Small intestine (tissue), 7 donors: ENCODE measurements around the gene PTH2. TPM values are rescaled to one million over a fixed set of nuclear protein-coding genes. Genes with fewer than 3 reads are reported as not detected.

ENCODE experiments used
- DNase-seq, 2 donors: peaks; one replicate each; pipeline versions ENCODE4 v3.0.0 to v3.0.0-alpha.2; 2013
- FAIRE-seq: peaks from 2 replicates; lab custom pipeline; 2012; peaks lifted over from hg19 to GRCh38; lab: Jason Lieb, UNC
- H3K27ac ChIP-seq, 3 donors: one replicate each; pipeline ENCODE4 v1.5.1; 2013; ENCODE audit warnings: low read length in 2 of 3, mild to moderate bottlenecking in 2 of 3, control low read depth in 1 of 3, inconsistent platforms in 1 of 3, low read depth in 1 of 3, moderate library complexity in 1 of 3
- H3K27me3 ChIP-seq, 3 donors: one replicate each; pipeline ENCODE4 v1.6.1; 2013; ENCODE audit warnings: low read length in 3 of 3, inconsistent platforms in 1 of 3; ENCODE audit not compliant: control insufficient read depth in 3 of 3, insufficient read depth in 3 of 3
- H3K36me3 ChIP-seq, 3 donors: one replicate each; pipeline ENCODE4 v1.6.1; 2013; ENCODE audit warnings: low read length in 3 of 3, inconsistent platforms in 1 of 3, low read depth in 1 of 3, mild to moderate bottlenecking in 1 of 3, moderate library complexity in 1 of 3; ENCODE audit not compliant: control insufficient read depth in 3 of 3, insufficient read depth in 2 of 3
- H3K4me1 ChIP-seq, 3 donors: one replicate each; pipeline ENCODE4 v1.6.1; 2013; ENCODE audit warnings: low read length in 2 of 3, inconsistent platforms in 1 of 3, low read depth in 1 of 3, mild to moderate bottlenecking in 1 of 3, moderate library complexity in 1 of 3; ENCODE audit not compliant: control insufficient read depth in 3 of 3, insufficient read depth in 2 of 3
- H3K4me3 ChIP-seq, 3 donors: one replicate each; pipeline ENCODE4 v1.5.1; 2013; ENCODE audit warnings: low read length in 3 of 3, control low read depth in 1 of 3, inconsistent platforms in 1 of 3, low read depth in 1 of 3, mild to moderate bottlenecking in 1 of 3, moderate library complexity in 1 of 3
- H3K9me3 ChIP-seq, 2 donors: one replicate each; pipeline ENCODE4 v1.6.1; 2013; ENCODE audit warnings: low read depth in 1 of 2, low read length in 1 of 2; ENCODE audit not compliant: control insufficient read depth in 2 of 2, insufficient read depth in 1 of 2
- WGBS, 3 donors: extraction: QIAGEN DNeasy Blood & Tissue Kit; methylation state at CpG; one replicate each; pipeline ENCODE4 v1.1.7; 2013; 5-methylcytosine and 5-hydroxymethylcytosine counted together
- polyA plus RNA-seq, 4 donors: library from polyadenylated mRNA; stranded (reverse) in 3 of 4; unstranded in 1 of 4; fragments of 200-250 nt in 3 of 4; fragments of 120-200 nt in 1 of 4; gene quantifications; one replicate each; pipeline versions ENCODE4 v1.2.1 to v1.2.3, GENCODE V29; 2013
- donor health status: healthy with polysubstance abuse.
- donor health status: control.
- donor health status: control.
- donor health status: Bipolar disorder and iron deficiency.
- donor health status: healthy.

PTH2 gene
- polyA plus RNA-seq, 4 donors, result not detected

- 31 to 51% (median 38%) methylated on average over 6 of the region's 6 CpGs for WGBS, 3 donors
- Histone ChIP-seq H3K27ac (no peak overlapping the region), H3K36me3 (no peaks in the 10 kb centered on the region), H3K4me3 (no peak overlapping the region), H3K27me3 (peaks cover 3 to 83% (median 46%) of the 10 kb centered on the region in 3 donors), H3K9me3 (no peaks in the 10 kb centered on the region), H3K4me1 (no peaks in the 10 kb centered on the region)
- FAIRE-seq (no peak), DNase-seq (no peak)
Measured at GRCh38 chr19:49439836-49440235, 16.6 kb upstream of the PTH2 start.

GRCh38 chr19:49438261-49438660, 15.0 kb upstream of the PTH2 start:
- Histone ChIP-seq H3K9me3 (no peaks in the 10 kb centered on the region), H3K4me1 (no peaks in the 10 kb centered on the region), H3K4me3 (no peak overlapping the region), H3K27me3 (peaks cover 3 to 98% (median 51%) of the 10 kb centered on the region in 3 donors), H3K36me3 (no peaks in the 10 kb centered on the region), H3K27ac (no peak overlapping the region)
- WGBS, 3 donors, result 12 to 19% (median 14%) methylated on average over 6 of the region's 6 CpGs
- no peak for FAIRE-seq
- no peak for DNase-seq

GRCh38 chr19:49437231-49437630, 14.0 kb upstream of the PTH2 start:
- Histone ChIP-seq H3K27me3 (peaks cover 10 to 98% (median 58%) of the 10 kb centered on the region in 3 donors), H3K9me3 (no peaks in the 10 kb centered on the region), H3K4me1 (no peaks in the 10 kb centered on the region), H3K36me3 (no peaks in the 10 kb centered on the region), H3K4me3 (no peak overlapping the region), H3K27ac (no peak overlapping the region)
- FAIRE-seq (no peak), DNase-seq (no peak)
- WGBS, 3 donors, result 11 to 33% (median 26%) methylated on average over 8 of the region's 8 CpGs

- no peaks in the 10 kb centered on the region for H3K4me1 ChIP-seq
Measured at GRCh38 chr19:49436381-49437017, 13.3 kb upstream of the PTH2 start.

GRCh38 chr19:49435670-49436069, 12.4 kb upstream of the PTH2 start:
- Histone ChIP-seq H3K36me3 (no peaks in the 10 kb centered on the region), H3K9me3 (peaks cover 0 to 8% of the 10 kb centered on the region in 2 donors), H3K4me3 (no peak overlapping the region), H3K27me3 (peaks cover 9 to 100% (median 68%) of the 10 kb centered on the region in 3 donors), H3K4me1 (no peaks in the 10 kb centered on the region), H3K27ac (no peak overlapping the region)
- FAIRE-seq, result no peak
- WGBS, 3 donors, result 74 to 86% (median 83%) methylated on average over 10 of the region's 10 CpGs
- no peak for DNase-seq

More at GRCh38 chr19:49436381-49437017, 13.3 kb upstream of the PTH2 start:
- Histone ChIP-seq H3K36me3 (no peaks in the 10 kb centered on the region), H3K9me3 (peaks cover 0 to 6% of the 10 kb centered on the region in 2 donors), H3K27ac (no peak overlapping the region), H3K4me3 (no peak overlapping the region), H3K27me3 (peaks cover 10 to 98% (median 61%) of the 10 kb centered on the region in 3 donors)
- peak in 1 of 2 donors; percentile 24 for DNase-seq
- FAIRE-seq, result no peak
- 15 to 18% (median 16%) methylated on average over 38 to 42 of the region's 42 CpGs for WGBS, 3 donors

- WGBS, 3 donors, result 74 to 84% (median 81%) methylated on average over 17 to 18 of the region's 18 CpGs
- Histone ChIP-seq H3K36me3 (no peaks in the 10 kb centered on the region), H3K27ac (no peak overlapping the region), H3K4me3 (no peak overlapping the region), H3K9me3 (peaks cover 0 to 8% of the 10 kb centered on the region in 2 donors), H3K4me1 (no peaks in the 10 kb centered on the region), H3K27me3 (peaks cover 7 to 99% (median 67%) of the 10 kb centered on the region in 3 donors)
- FAIRE-seq (no peak), DNase-seq (no peak)
Measured at GRCh38 chr19:49434907-49435583, 11.8 kb upstream of the PTH2 start.

- FAIRE-seq, result no peak
- Histone ChIP-seq H3K4me1 (no peaks in the 10 kb centered on the region), H3K9me3 (peaks cover 0 to 8% of the 10 kb centered on the region in 2 donors), H3K4me3 (no peak overlapping the region), H3K27me3 (peaks cover 7 to 99% (median 67%) of the 10 kb centered on the region in 3 donors), H3K36me3 (no peaks in the 10 kb centered on the region), H3K27ac (no peak overlapping the region)
- WGBS, 3 donors, result 16 to 32% (median 19%) methylated on average over 30 to 31 of the region's 31 CpGs
- DNase-seq, result no peak
Measured at GRCh38 chr19:49433240-49433901, 10.1 kb upstream of the PTH2 start.
